Upper lobe of left lung (tissue), 4 donors: Measurements from ENCODE around the gene ATXN7L1.

Experiments
- POLR2A ChIP-seq, 4 donors: fragments of 450-650 bp; IDR thresholded peaks; one replicate each; pipeline ENCODE4 v1.5.1; 2016 to 2017; ENCODE audit warnings: antibody characterized with exemption in 4 of 4, mild to moderate bottlenecking in 2 of 4
- TF ChIP-seq, protein P1 (sequence below), 6 experiments: fragments of 450-650 bp in 4 of 6; fragments of 200-600 bp in 2 of 6; sonication (generic) in 2 of 6; IDR thresholded peaks; one replicate each; pipeline ENCODE4 v1.5.1; 2016 to 2019; ENCODE audit warnings: antibody characterized with exemption in 6 of 6

DNA sequence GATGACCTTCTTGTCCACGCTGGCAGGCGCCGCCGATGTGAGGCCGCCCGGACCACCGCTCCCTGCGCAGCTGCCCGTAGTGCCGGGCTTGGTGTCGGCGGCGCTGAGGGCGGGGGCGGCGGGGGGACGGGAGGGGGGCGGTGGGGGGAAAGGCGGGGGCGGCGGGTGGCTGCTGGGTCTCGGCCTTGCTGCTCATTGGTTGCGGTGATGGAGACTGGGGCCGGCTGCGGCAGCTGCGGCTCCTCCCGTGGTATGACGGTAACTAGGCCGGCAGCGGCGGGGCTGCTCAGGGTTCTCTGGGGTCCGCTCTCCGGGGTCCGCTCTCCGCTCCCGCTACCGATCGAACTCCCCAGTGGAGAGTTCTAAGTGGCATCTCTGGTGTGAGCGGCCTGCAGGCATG lies 293.3 kb downstream of the ATXN7L1 start:
- TF ChIP-seq, protein P1, sequence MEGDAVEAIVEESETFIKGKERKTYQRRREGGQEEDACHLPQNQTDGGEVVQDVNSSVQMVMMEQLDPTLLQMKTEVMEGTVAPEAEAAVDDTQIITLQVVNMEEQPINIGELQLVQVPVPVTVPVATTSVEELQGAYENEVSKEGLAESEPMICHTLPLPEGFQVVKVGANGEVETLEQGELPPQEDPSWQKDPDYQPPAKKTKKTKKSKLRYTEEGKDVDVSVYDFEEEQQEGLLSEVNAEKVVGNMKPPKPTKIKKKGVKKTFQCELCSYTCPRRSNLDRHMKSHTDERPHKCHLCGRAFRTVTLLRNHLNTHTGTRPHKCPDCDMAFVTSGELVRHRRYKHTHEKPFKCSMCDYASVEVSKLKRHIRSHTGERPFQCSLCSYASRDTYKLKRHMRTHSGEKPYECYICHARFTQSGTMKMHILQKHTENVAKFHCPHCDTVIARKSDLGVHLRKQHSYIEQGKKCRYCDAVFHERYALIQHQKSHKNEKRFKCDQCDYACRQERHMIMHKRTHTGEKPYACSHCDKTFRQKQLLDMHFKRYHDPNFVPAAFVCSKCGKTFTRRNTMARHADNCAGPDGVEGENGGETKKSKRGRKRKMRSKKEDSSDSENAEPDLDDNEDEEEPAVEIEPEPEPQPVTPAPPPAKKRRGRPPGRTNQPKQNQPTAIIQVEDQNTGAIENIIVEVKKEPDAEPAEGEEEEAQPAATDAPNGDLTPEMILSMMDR (IDR thresholded peaks at IDR 0.05) = no peak
- no peak for TF ChIP-seq POLR2A (IDR thresholded peaks at IDR 0.05)
